GM12892 (cell line): ENCODE results near the gene ZNF407.

Source experiments
- POLR2A ChIP-seq: IDR thresholded peaks from 2 replicates; pipeline ENCODE4 v1.6.1; 2011; ENCODE audit warnings: low read depth, low read length, control low read depth
- POLR2AphosphoS5 ChIP-seq: IDR thresholded peaks from 2 replicates; pipeline ENCODE4 v1.6.1; 2011; ENCODE audit warnings: low read depth, low read length, control low read depth

- TF ChIP-seq POLR2AphosphoS5: no peak
- no peak for TF ChIP-seq POLR2A
Measured at GRCh38 chr18:74857901-74858300, 260.2 kb downstream of the ZNF407 start.
